ENCODE data around the gene JPH3. TPM values are rescaled to one million over a fixed set of nuclear protein-coding genes. Genes with fewer than 3 reads are reported as not detected.
A peak's percentile ranks its signal among the peaks of the same experiment; 100 is the strongest.

Gene JPH3
- polyA plus RNA-seq, 2 of the 4 experiments (the other 2 are of a cell fraction), result 0.36 to 1.6 TPM

GRCh38 chr16:87580855-87581261 lies 21.4 kb upstream of the JPH3 start (continued):
- TF ChIP-seq REST (IDR thresholded peaks at IDR 0.05) (no peak), HES2 (IDR thresholded peaks at IDR 0.05) (no peak), CHD2 (IDR thresholded peaks at IDR 0.05; ENCODE audit: low read length, partially characterized antibody) (no peak), TFCP2L1 (CRISPR knock-in tag; IDR thresholded peaks at IDR 0.05) (no peak), MAFK (IDR thresholded peaks at IDR 0.05; ENCODE audit: partially characterized antibody) (no peak), KDM1A (IDR thresholded peaks at IDR 0.05; ENCODE audit: low read depth) (no peak), CBX8 (IDR thresholded peaks at IDR 0.05) (no peak), POLR2AphosphoS2 (conservative IDR thresholded peaks at IDR 0.05; ENCODE audit: low read length) (no peak), CEBPB (IDR thresholded peaks at IDR 0.05) (no peak), FOSL2 (IDR thresholded peaks at IDR 0.05) (peak; percentile 50; the same call in 1 of the 2 replicates), FOSL2 (CRISPR knock-in tag; IDR thresholded peaks at IDR 0.05) (peak; percentile 53), CTCF (IDR thresholded peaks at IDR 0.05) (0 out of 3 replicates have a peak, but pooled peaks have one; percentile 11), PHF8 (IDR thresholded peaks at IDR 0.05; ENCODE audit: borderline replicate concordance, low read depth) (no peak), NPAS2 (CRISPR knock-in tag; IDR thresholded peaks at IDR 0.05; ENCODE audit: borderline replicate concordance) (no peak)

DNA sequence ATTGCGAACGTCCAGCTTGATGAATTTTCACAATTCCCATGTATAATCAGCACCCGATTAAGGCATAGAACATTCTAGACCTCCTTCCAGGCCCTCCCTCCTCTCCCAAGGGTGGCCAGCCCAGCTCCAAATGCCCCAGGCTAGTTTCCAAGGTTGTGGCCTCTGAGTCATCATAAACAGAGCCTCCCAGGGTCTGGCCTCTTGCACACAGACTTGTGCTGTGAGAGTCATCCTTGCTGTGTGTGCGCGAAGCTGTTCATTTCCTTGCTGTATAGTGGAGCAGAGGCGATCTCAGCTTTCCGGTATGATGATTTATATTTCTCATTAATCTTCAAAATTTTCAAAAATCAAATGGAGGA lies 20.5 kb upstream of the JPH3 start:
- Histone ChIP-seq H3K4me2 (peak overlapping the region; percentile 79), H3K4me3 (peak overlapping the region; percentile 8; the same call in 2 of the 3 replicates), H3K9me3 (no peaks in the 10 kb centered on the region), H3K4me1 (peaks cover 38% of the 10 kb centered on the region), H3K27ac (peak overlapping the region; percentile 84 to 89)
- 27% methylated on average over 7 of the region's 7 CpGs for WGBS (ENCODE audit: missing lambda C conversion rate)
- no peak for FAIRE-seq
- ChIA-PET POLR2A (interaction anchor here (0.6 to 1.8 kb wide), 6 partner anchors 9 to 288 kb away, joined by 3 to 7 read pairs (median 4); partner anchors contain the start of genes FBXO31 and SLC7A5), CTCF (interaction anchor here (1.0 to 4.1 kb wide), 8 partner anchors 9 to 187 kb away, joined by 3 to 53 read pairs (median 4); no protein-coding TSS in a partner anchor)
- DNase-seq (ENCODE audit: low read depth in 1 of 2, low spot score in 1 of 2), result peak; percentile 90 to 95
- ATAC-seq, result peak; percentile 92
- TF ChIP-seq MAX (IDR thresholded peaks at IDR 0.05), result peak; percentile 89; the same call in 1 of the 2 replicates
- no peak for TF ChIP-seq EHF (CRISPR knock-in tag; IDR thresholded peaks at IDR 0.05)
- no peak for TF ChIP-seq SMC3 (IDR thresholded peaks at IDR 0.05)
- TF ChIP-seq CBX8 (IDR thresholded peaks at IDR 0.05), result no peak
- no peak for TF ChIP-seq TP53 (CRISPR knock-in tag; IDR thresholded peaks at IDR 0.05)
- TF ChIP-seq RAD21 (conservative IDR thresholded peaks at IDR 0.05 in 1 of 2, IDR thresholded peaks at IDR 0.05 in 1 of 2), result no peak
- TF ChIP-seq MAFK (IDR thresholded peaks at IDR 0.05; ENCODE audit: partially characterized antibody), result peak; percentile 53
- TF ChIP-seq NFE2L2 (conservative IDR thresholded peaks at IDR 0.05; ENCODE audit: low read length), result no peak
- no peak for TF ChIP-seq HOXB5 (CRISPR knock-in tag; IDR thresholded peaks at IDR 0.05)
- no peak for TF ChIP-seq SREBF2 (IDR thresholded peaks at IDR 0.05)
- no peak for TF ChIP-seq PHF8 (IDR thresholded peaks at IDR 0.05; ENCODE audit: borderline replicate concordance, low read depth)
- no peak for TF ChIP-seq FOXS1 (CRISPR knock-in tag; IDR thresholded peaks at IDR 0.05)
- TF ChIP-seq KDM5A (IDR thresholded peaks at IDR 0.05), result no peak
- TF ChIP-seq ELK1 (IDR thresholded peaks at IDR 0.05; ENCODE audit: low read depth, low read length), result no peak
- peak; percentile 78 for TF ChIP-seq JUNB (IDR thresholded peaks at IDR 0.05)
- TF ChIP-seq FOSL2 (IDR thresholded peaks at IDR 0.05), result peak; percentile 79
- peak; percentile 96 for TF ChIP-seq FOSL2 (CRISPR knock-in tag; IDR thresholded peaks at IDR 0.05)
- no peak for TF ChIP-seq EHMT2 (IDR thresholded peaks at IDR 0.05; ENCODE audit: low read depth)
- no peak for TF ChIP-seq ESRRA (IDR thresholded peaks at IDR 0.05; ENCODE audit: borderline replicate concordance, low read length)
- no peak for TF ChIP-seq CTCF (IDR thresholded peaks at IDR 0.05)
- TF ChIP-seq, protein P1, sequence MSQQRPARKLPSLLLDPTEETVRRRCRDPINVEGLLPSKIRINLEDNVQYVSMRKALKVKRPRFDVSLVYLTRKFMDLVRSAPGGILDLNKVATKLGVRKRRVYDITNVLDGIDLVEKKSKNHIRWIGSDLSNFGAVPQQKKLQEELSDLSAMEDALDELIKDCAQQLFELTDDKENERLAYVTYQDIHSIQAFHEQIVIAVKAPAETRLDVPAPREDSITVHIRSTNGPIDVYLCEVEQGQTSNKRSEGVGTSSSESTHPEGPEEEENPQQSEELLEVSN (IDR thresholded peaks at IDR 0.05; ENCODE audit: borderline replicate concordance, low read depth), result peak; percentile 44; the same call in 1 of the 2 replicates
